ENCODE measurements around the gene DGKD.

DNA sequence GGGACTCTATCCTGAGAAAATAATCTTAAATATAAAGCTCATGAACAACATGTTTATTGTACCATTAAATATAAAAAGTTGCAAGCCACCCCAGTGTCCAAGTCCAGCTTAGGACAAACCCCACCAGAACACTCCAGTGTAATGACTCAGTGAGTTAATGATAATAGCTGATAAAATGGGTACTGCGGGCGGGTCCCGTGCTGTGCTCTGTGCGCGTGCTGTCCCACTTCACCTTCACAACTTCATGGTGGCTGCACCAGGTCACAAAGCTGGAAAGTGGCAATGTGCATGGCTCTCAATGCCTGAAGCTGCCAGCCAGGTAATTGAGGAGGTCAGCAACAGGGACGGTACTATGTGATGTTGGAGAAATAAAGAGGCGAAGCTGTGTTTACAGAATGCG, 18.6 kb downstream of the DGKD start:
- TF ChIP-seq ZNF224 (CRISPR knock-in tag; IDR thresholded peaks at IDR 0.05) (no peak), MAFK (IDR thresholded peaks at IDR 0.05; ENCODE audit: low read length) (no peak), SUPT5H (IDR thresholded peaks at IDR 0.05) (no peak), NFYB (IDR thresholded peaks at IDR 0.05; ENCODE audit: extremely low read depth, insufficient read length) (no peak), E2F3 (CRISPR knock-in tag; IDR thresholded peaks at IDR 0.05) (no peak), KLF1 (tag; IDR thresholded peaks at IDR 0.05) (no peak)
- TF ChIP-seq, protein P1, sequence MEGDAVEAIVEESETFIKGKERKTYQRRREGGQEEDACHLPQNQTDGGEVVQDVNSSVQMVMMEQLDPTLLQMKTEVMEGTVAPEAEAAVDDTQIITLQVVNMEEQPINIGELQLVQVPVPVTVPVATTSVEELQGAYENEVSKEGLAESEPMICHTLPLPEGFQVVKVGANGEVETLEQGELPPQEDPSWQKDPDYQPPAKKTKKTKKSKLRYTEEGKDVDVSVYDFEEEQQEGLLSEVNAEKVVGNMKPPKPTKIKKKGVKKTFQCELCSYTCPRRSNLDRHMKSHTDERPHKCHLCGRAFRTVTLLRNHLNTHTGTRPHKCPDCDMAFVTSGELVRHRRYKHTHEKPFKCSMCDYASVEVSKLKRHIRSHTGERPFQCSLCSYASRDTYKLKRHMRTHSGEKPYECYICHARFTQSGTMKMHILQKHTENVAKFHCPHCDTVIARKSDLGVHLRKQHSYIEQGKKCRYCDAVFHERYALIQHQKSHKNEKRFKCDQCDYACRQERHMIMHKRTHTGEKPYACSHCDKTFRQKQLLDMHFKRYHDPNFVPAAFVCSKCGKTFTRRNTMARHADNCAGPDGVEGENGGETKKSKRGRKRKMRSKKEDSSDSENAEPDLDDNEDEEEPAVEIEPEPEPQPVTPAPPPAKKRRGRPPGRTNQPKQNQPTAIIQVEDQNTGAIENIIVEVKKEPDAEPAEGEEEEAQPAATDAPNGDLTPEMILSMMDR (IDR thresholded peaks at IDR 0.05 in 2 of 3, conservative IDR thresholded peaks at IDR 0.05 in 1 of 3; ENCODE audit: insufficient read depth in 2 of 3, low read depth in 1 of 3, low read length in 3 of 3): no peak
